ENCODE results near the gene LRRC8B.

Gene LRRC8B

DNA sequence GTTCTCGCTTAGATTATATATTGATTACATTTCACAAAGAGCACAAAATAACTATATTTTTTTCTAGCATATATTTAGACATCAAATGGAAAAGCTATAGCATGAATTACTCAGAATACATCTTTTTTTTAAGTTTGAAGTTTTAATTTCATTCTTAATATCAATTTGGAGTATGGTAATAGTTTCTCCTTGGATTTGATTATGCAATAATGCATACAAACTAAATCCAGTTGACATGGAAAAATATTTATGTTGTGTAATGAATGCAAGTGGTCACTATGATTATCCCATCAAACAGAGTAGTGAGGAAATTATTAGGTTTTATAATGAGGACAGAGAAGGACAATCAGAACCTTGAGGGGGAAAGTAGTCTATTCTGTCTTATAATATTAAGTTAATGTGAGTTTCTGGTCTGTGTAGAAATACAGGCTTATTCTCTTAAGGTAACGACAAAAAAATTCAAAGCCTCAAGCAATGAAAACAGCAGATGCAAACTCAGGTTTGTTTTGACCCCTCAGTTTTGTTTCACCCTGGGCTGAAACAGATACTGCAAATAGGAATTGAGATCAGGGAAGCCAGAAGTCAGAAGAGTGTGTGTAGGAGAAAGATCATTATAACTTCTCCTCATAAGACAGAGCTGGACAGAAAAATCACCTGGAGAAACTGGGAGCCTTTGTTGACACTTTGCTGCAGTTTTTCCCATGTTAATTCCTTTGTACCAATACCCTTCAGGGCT lies 23.7 kb downstream of the LRRC8B start:
- Histone ChIP-seq H4K20me1 (ENCODE audit: insufficient read depth, low read length) (no peaks in the 10 kb centered on the region), H3K4me1 (ENCODE audit: low read length) (peaks cover 44% of the 10 kb centered on the region), H3K27ac (ENCODE audit: low read length) (peak overlapping the region; percentile 43), H3K4me3 (ENCODE audit: low read length) (peak overlapping the region; percentile 27; the same call in 1 of the 2 replicates), H3K79me2 (ENCODE audit: low read length) (peaks cover 18% of the 10 kb centered on the region), H3K9ac (ENCODE audit: low read length) (peak overlapping the region; percentile 37), H2AFZ (ENCODE audit: low read depth, low read length) (no peak overlapping the region), H3K9me3 (ENCODE audit: insufficient read depth, low read length) (no peaks in the 10 kb centered on the region), H3K4me2 (ENCODE audit: low read length) (peak overlapping the region; percentile 46), H3K36me3 (replicated peaks; ENCODE audit: low read depth, low read length) (no peaks in the 10 kb centered on the region), H3K27me3 (ENCODE audit: low read depth, low read length) (no peaks in the 10 kb centered on the region)
- TF ChIP-seq EZH2phosphoT487 (IDR thresholded peaks at IDR 0.05; ENCODE audit: low read depth) (no peak), CTCF (IDR thresholded peaks at IDR 0.05; ENCODE audit: low read depth, low read length) (no peak)

- no peak overlapping the region for H3K4me2 ChIP-seq (ENCODE audit: low read length)
- H3K79me2 ChIP-seq (ENCODE audit: low read length) = peaks cover 11% of the 10 kb centered on the region; the same call in 1 of the 2 replicates
- no peaks in the 10 kb centered on the region for H3K9me3 ChIP-seq (ENCODE audit: insufficient read depth, low read length)
- H3K4me1 ChIP-seq (ENCODE audit: low read length) = peaks cover 47% of the 10 kb centered on the region
- TF ChIP-seq CTCF (IDR thresholded peaks at IDR 0.05; ENCODE audit: low read depth, low read length) = no peak
- TF ChIP-seq EZH2phosphoT487 (IDR thresholded peaks at IDR 0.05; ENCODE audit: low read depth) = no peak
- H3K4me3 ChIP-seq (ENCODE audit: low read length) = no peak overlapping the region
- no peaks in the 10 kb centered on the region for H3K36me3 ChIP-seq (replicated peaks; ENCODE audit: low read depth, low read length)
- H2AFZ ChIP-seq (ENCODE audit: low read depth, low read length) = no peak overlapping the region
- no peak overlapping the region for H3K27ac ChIP-seq (ENCODE audit: low read length)
- H4K20me1 ChIP-seq (ENCODE audit: insufficient read depth, low read length) = no peaks in the 10 kb centered on the region
- no peaks in the 10 kb centered on the region for H3K27me3 ChIP-seq (ENCODE audit: low read depth, low read length)
- H3K9ac ChIP-seq (ENCODE audit: low read length) = no peak overlapping the region
These were observed 26.4 kb downstream of the LRRC8B start for GRCh38 chr1:89550995-89551394.

DNA sequence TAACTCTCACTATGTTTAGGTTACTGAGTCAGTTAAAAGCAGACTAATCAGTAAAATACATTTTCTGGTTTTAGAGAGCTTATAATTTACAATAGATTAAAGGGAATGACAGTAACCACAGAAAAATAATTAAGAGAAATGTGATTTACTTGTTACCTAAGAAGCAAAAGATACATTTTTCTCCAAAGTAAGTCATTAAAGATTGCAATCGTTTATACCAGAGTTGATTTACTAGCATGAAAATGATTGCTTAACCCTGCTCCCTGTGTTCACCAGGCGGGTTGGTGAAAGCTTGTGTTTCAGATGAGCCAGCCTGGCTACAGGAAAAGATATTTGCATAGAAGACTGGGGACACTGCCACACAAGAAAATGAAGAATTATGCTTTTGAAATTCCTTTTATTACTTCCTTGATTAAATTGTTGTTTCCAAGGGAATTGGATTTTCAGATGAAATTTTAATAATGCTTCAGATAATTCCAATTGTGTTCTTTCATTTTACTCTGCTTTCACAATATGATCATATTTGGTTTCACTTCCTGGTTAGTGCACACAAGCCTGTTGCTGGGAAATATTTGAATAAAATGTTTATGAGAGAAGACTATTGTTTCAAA lies 27.9 kb downstream of the LRRC8B start:
- no peaks in the 10 kb centered on the region for H3K9me3 ChIP-seq (ENCODE audit: insufficient read depth, low read length)
- peaks cover 2% of the 10 kb centered on the region; the same call in 1 of the 2 replicates for H3K79me2 ChIP-seq (ENCODE audit: low read length)
- H2AFZ ChIP-seq (ENCODE audit: low read depth, low read length) = no peak overlapping the region
- H4K20me1 ChIP-seq (ENCODE audit: insufficient read depth, low read length) = no peaks in the 10 kb centered on the region
- peak overlapping the region; percentile 55 for H3K4me2 ChIP-seq (ENCODE audit: low read length)
- no peaks in the 10 kb centered on the region for H3K36me3 ChIP-seq (replicated peaks; ENCODE audit: low read depth, low read length)
- H3K9ac ChIP-seq (ENCODE audit: low read length) = no peak overlapping the region; the same call in 1 of the 2 replicates
- peak overlapping the region; percentile 38 for H3K27ac ChIP-seq (ENCODE audit: low read length)
- H3K4me3 ChIP-seq (ENCODE audit: low read length) = peak overlapping the region; percentile 32
- H3K4me1 ChIP-seq (ENCODE audit: low read length) = peaks cover 34% of the 10 kb centered on the region
- H3K27me3 ChIP-seq (ENCODE audit: low read depth, low read length) = no peaks in the 10 kb centered on the region
- TF ChIP-seq EZH2phosphoT487 (IDR thresholded peaks at IDR 0.05; ENCODE audit: low read depth) = no peak
- TF ChIP-seq CTCF (IDR thresholded peaks at IDR 0.05; ENCODE audit: low read depth, low read length) = no peak

GRCh38 chr1:89553157-89553556 lies 28.5 kb downstream of the LRRC8B start:
- Histone ChIP-seq H3K79me2 (ENCODE audit: low read length) (no peaks in the 10 kb centered on the region; the same call in 1 of the 2 replicates), H3K36me3 (replicated peaks; ENCODE audit: low read depth, low read length) (no peaks in the 10 kb centered on the region), H3K27ac (ENCODE audit: low read length) (peak overlapping the region; percentile 6; the same call in 1 of the 2 replicates), H3K27me3 (ENCODE audit: low read depth, low read length) (no peaks in the 10 kb centered on the region), H3K9ac (ENCODE audit: low read length) (peak overlapping the region; percentile 5; the same call in 1 of the 2 replicates), H3K9me3 (ENCODE audit: insufficient read depth, low read length) (no peaks in the 10 kb centered on the region), H3K4me2 (ENCODE audit: low read length) (peak overlapping the region; percentile 55), H4K20me1 (ENCODE audit: insufficient read depth, low read length) (no peaks in the 10 kb centered on the region), H2AFZ (ENCODE audit: low read depth, low read length) (no peak overlapping the region), H3K4me3 (ENCODE audit: low read length) (peak overlapping the region; percentile 32; the same call in 1 of the 2 replicates), H3K4me1 (ENCODE audit: low read length) (peaks cover 28% of the 10 kb centered on the region)
- TF ChIP-seq CTCF (IDR thresholded peaks at IDR 0.05; ENCODE audit: low read depth, low read length) = no peak
- no peak for TF ChIP-seq EZH2phosphoT487 (IDR thresholded peaks at IDR 0.05; ENCODE audit: low read depth)
